Measurements from ENCODE around the gene PLCL1. TPM values are rescaled to one million over a fixed set of nuclear protein-coding genes. Genes with fewer than 3 reads are reported as not detected.

The PLCL1 gene
- total and polyA plus RNA-seq, 12 donors = 1.6 to 24.0 (median 4.9) TPM

GRCh38 chr2:197940382-197940781 lies 136.0 kb downstream of the PLCL1 start:
- peaks cover 6 to 16% of the 10 kb centered on the region in 2 donors for H3K4me1 ChIP-seq (replicated peaks in 1 of 2)
- no peaks in the 10 kb centered on the region for H3K9me3 ChIP-seq (replicated peaks in 1 of 3)
- H3K27ac ChIP-seq = no peak overlapping the region
- WGBS, 4 donors = 53 to 70% (median 67%) methylated on average over 1 of the region's 1 CpG
- no peak overlapping the region for H3K4me3 ChIP-seq
- H3K36me3 ChIP-seq (replicated peaks in 1 of 2) = no peaks in the 10 kb centered on the region
- DNase-seq = peak; percentile 15 to 75 (median 34)
- H3K27me3 ChIP-seq = no peaks in the 10 kb centered on the region
- no peak for TF ChIP-seq POLR2A (IDR thresholded peaks at IDR 0.05)
- intact Hi-C loops (cut with DNase I) = no loop called here

GRCh38 chr2:197941715-197942114 lies 137.3 kb downstream of the PLCL1 start:
- Histone ChIP-seq H3K4me1 (replicated peaks in 1 of 2) (peaks cover 6 to 21% of the 10 kb centered on the region in 2 donors), H3K27me3 (no peaks in the 10 kb centered on the region), H3K9me3 (replicated peaks in 1 of 3) (no peaks in the 10 kb centered on the region), H3K27ac (no peak overlapping the region), H3K36me3 (replicated peaks in 1 of 2) (no peaks in the 10 kb centered on the region), H3K4me3 (no peak overlapping the region)
- no peak for DNase-seq
- intact Hi-C loops (cut with DNase I) = no loop called here
- WGBS, 4 donors = 57 to 92% (median 74%) methylated on average over 1 of the region's 1 CpG
- TF ChIP-seq, protein P1, sequence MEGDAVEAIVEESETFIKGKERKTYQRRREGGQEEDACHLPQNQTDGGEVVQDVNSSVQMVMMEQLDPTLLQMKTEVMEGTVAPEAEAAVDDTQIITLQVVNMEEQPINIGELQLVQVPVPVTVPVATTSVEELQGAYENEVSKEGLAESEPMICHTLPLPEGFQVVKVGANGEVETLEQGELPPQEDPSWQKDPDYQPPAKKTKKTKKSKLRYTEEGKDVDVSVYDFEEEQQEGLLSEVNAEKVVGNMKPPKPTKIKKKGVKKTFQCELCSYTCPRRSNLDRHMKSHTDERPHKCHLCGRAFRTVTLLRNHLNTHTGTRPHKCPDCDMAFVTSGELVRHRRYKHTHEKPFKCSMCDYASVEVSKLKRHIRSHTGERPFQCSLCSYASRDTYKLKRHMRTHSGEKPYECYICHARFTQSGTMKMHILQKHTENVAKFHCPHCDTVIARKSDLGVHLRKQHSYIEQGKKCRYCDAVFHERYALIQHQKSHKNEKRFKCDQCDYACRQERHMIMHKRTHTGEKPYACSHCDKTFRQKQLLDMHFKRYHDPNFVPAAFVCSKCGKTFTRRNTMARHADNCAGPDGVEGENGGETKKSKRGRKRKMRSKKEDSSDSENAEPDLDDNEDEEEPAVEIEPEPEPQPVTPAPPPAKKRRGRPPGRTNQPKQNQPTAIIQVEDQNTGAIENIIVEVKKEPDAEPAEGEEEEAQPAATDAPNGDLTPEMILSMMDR (IDR thresholded peaks at IDR 0.05) = no peak
- no peak for TF ChIP-seq POLR2A (IDR thresholded peaks at IDR 0.05)

DNA sequence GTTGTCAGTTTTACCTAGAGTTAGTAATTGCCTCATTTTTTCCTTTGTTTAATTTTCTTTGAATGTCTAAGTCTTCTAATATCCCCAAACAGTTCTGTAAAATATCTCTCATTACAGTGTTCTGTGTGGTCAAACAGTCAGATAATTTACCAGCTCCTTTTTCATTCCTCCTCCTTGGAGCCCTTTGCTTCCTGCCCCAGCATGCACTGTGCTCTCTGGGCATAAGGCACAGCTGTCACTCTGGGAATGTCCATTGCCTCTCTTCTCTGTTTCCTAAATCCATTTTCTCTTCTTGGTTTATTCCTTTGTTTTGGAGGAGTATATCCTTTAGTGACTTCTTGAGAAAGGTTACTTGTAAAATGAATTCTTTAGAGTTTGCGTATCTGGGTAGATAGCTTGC lies 139.3 kb downstream of the PLCL1 start:
- DNase-seq = no peak
- Histone ChIP-seq H3K9me3 (replicated peaks in 1 of 3) (no peaks in the 10 kb centered on the region), H3K4me3 (no peak overlapping the region), H3K4me1 (replicated peaks in 1 of 2) (peaks cover 6 to 22% of the 10 kb centered on the region in 2 donors), H3K27ac (no peak overlapping the region), H3K36me3 (replicated peaks in 1 of 2) (no peaks in the 10 kb centered on the region), H3K27me3 (no peaks in the 10 kb centered on the region)
- intact Hi-C loops (cut with DNase I) = no loop called here
- 94 to 100% (median 100%) methylated on average over 1 of the region's 1 CpG for WGBS, 4 donors
- TF ChIP-seq, protein P1 (IDR thresholded peaks at IDR 0.05) = no peak
- no peak for TF ChIP-seq POLR2A (IDR thresholded peaks at IDR 0.05)

DNA sequence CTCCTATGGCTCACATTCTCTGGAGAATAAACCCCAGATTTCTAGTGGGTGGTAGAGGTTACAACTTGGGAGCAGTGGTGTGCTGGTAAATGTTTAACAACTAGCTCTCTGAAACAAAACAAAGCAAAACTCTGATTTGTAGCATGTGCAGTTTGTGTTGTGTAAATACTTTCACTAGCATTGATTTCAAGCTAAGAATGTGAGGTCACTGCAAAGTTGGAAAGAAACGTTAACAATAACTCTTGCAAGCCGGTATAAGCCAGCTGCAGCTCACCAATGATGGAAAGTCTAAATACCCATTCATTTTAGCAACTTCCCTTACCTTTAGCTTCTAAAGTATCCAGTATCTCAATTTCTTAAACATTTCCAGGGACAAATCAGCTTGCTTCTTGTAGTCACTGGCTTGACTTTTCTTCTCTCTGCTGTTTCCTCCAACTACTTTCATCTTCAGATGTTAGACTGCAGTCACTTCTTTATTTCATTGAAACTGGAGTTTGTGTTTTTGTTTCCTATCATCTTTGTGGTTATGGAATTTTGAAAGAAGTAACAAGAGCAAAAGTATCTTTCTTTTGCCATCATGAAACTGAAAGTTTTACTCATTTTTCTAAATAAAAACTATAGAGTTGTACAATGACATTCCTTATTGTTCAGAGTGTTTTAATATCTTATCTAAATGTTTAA lies 140.2 kb downstream of the PLCL1 start:
- intact Hi-C loops (cut with DNase I) = no loop called here
- Histone ChIP-seq H3K4me3 (no peak overlapping the region), H3K27me3 (no peaks in the 10 kb centered on the region), H3K27ac (no peak overlapping the region), H3K9me3 (replicated peaks in 1 of 3) (no peaks in the 10 kb centered on the region), H3K36me3 (replicated peaks in 1 of 2) (no peaks in the 10 kb centered on the region), H3K4me1 (replicated peaks in 1 of 2) (peaks cover 6 to 22% of the 10 kb centered on the region in 2 donors)
- WGBS, 4 donors = 32 to 86% (median 46%) methylated on average over 2 of the region's 2 CpGs
- DNase-seq = no peak
- TF ChIP-seq, protein P1 (IDR thresholded peaks at IDR 0.05) = no peak
- no peak for TF ChIP-seq POLR2A (IDR thresholded peaks at IDR 0.05)

DNA sequence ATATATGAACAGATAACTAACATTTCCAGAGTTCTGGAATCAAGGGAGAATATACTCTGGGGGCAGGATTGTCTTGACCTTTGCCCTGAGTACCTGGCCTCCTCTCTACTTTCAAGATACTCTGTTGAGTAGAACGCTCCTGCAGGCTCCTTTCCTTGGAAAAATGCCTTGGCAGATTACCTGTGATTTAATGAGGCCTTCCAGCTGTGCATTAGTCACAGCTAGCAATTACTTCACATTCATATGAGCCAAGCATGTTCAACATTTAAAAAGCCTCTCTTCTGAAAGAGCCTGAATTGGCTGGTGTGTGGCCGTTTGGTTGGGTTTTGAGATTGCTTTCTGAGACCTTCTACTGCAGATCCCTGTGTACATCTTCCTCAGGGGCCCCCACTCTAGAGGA lies 142.2 kb downstream of the PLCL1 start:
- Histone ChIP-seq H3K27me3 (no peaks in the 10 kb centered on the region), H3K4me3 (no peak overlapping the region), H3K9me3 (replicated peaks in 1 of 3) (no peaks in the 10 kb centered on the region), H3K36me3 (replicated peaks in 1 of 2) (no peaks in the 10 kb centered on the region), H3K27ac (no peak overlapping the region), H3K4me1 (replicated peaks in 1 of 2) (peaks cover 0 to 25% of the 10 kb centered on the region in 2 donors)
- TF ChIP-seq, protein P1 (IDR thresholded peaks at IDR 0.05) = no peak
- no peak for TF ChIP-seq POLR2A (IDR thresholded peaks at IDR 0.05)
- WGBS, 4 donors = 55 to 62% (median 60%) methylated on average over 2 of the region's 2 CpGs
- intact Hi-C loops (cut with DNase I) = no loop called here
- DNase-seq = no peak

All from adrenal gland (tissue), 12 donors.